ENCODE data around the gene TPRG1.

Gene TPRG1

DNA sequence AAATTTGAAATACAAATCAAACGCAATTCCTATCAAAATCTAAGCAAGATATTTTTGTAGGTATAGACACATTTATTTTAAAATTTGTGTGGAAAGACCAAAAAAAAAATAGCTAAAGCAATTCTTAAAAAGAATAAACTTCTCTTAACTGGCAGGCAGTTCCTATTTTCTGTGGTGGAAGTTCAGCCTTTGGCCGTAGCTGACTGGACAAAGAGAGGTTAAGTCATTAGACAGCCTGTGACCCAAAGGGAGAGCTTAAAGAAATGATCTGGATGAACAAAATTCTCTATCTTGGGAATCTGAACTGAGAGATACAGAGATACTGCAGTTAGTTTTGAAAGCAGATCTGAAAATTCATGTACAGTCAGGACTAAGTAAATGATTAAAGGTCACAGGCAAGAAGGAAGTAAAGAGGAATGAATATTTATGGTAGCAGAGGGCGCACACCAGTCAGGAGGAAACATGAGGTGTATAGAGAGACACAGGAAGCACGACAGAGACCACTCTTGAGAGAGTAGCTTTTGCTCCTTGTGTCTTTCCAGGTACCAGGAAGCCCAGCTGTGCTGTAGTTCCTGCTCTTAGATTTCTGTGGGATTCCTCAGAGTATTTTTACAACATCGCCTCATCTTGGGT lies 57.5 kb downstream of the TPRG1 start:
- Histone ChIP-seq H3K27ac (ENCODE audit: low read length) (no peak overlapping the region), H3K9ac (ENCODE audit: low read length in 2 of 2) (no peak overlapping the region), H3K4me3 (ENCODE audit: low read length in 2 of 2) (no peak overlapping the region), H3K9me3 (ENCODE audit: control insufficient read depth in 2 of 2, low read length in 2 of 2) (no peaks in the 10 kb centered on the region), H3K27me3 (ENCODE audit: control insufficient read depth in 1 of 2, insufficient read depth in 2 of 2, low read length in 2 of 2) (no peaks in the 10 kb centered on the region), H3K36me3 (ENCODE audit: control insufficient read depth in 2 of 2, insufficient read depth in 2 of 2, low read length in 2 of 2) (no peaks in the 10 kb centered on the region), H3K4me1 (ENCODE audit: control insufficient read depth, insufficient read depth, low read length) (no peaks in the 10 kb centered on the region)

GRCh38 chr3:189232790-189233189 lies 61.0 kb downstream of the TPRG1 start:
- Histone ChIP-seq H3K4me1 (ENCODE audit: control insufficient read depth, insufficient read depth, low read length) (no peaks in the 10 kb centered on the region), H3K9me3 (ENCODE audit: control insufficient read depth in 2 of 2, low read length in 2 of 2) (no peaks in the 10 kb centered on the region), H3K4me3 (ENCODE audit: low read length in 2 of 2) (no peak overlapping the region), H3K27me3 (ENCODE audit: control insufficient read depth in 1 of 2, insufficient read depth in 2 of 2, low read length in 2 of 2) (no peaks in the 10 kb centered on the region), H3K27ac (ENCODE audit: low read length) (no peak overlapping the region), H3K9ac (ENCODE audit: low read length in 2 of 2) (no peak overlapping the region), H3K36me3 (ENCODE audit: control insufficient read depth in 2 of 2, insufficient read depth in 2 of 2, low read length in 2 of 2) (no peaks in the 10 kb centered on the region)

GRCh38 chr3:189233225-189233858 lies 61.6 kb downstream of the TPRG1 start:
- Histone ChIP-seq H3K27ac (ENCODE audit: low read length) (no peak overlapping the region), H3K9ac (ENCODE audit: low read length in 2 of 2) (no peak overlapping the region), H3K27me3 (ENCODE audit: control insufficient read depth in 1 of 2, insufficient read depth in 2 of 2, low read length in 2 of 2) (no peaks in the 10 kb centered on the region), H3K4me1 (ENCODE audit: control insufficient read depth, insufficient read depth, low read length) (no peaks in the 10 kb centered on the region), H3K9me3 (ENCODE audit: control insufficient read depth in 2 of 2, low read length in 2 of 2) (no peaks in the 10 kb centered on the region), H3K4me3 (ENCODE audit: low read length in 2 of 2) (no peak overlapping the region), H3K36me3 (ENCODE audit: control insufficient read depth in 2 of 2, insufficient read depth in 2 of 2, low read length in 2 of 2) (no peaks in the 10 kb centered on the region)

DNA sequence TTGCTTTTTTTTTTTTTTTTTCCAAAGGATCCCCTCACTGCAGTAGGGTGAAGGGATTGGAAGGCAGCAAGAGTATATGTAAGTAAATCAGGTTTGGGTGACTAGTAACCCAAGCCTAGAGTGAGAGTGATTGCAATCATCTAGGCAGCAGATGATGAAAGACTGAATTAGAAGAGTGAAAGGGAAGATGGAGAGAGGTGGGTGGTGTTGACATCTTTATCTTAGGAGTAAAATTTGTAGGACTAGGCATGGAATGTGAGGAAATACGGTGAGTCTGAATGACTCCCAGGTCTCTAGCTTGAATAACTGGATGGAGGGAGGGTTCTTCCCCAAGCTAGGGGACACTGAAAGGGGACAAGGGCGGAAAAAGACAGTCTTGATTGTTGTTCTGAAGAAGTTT lies 63.4 kb downstream of the TPRG1 start:
- H3K4me3 ChIP-seq (ENCODE audit: low read length in 2 of 2): no peak overlapping the region
- no peaks in the 10 kb centered on the region for H3K27me3 ChIP-seq (ENCODE audit: control insufficient read depth in 1 of 2, insufficient read depth in 2 of 2, low read length in 2 of 2)
- no peak overlapping the region for H3K27ac ChIP-seq (ENCODE audit: low read length)
- H3K36me3 ChIP-seq (ENCODE audit: control insufficient read depth in 2 of 2, insufficient read depth in 2 of 2, low read length in 2 of 2): no peaks in the 10 kb centered on the region
- H3K9me3 ChIP-seq (ENCODE audit: control insufficient read depth in 2 of 2, low read length in 2 of 2): no peaks in the 10 kb centered on the region
- H3K4me1 ChIP-seq (ENCODE audit: control insufficient read depth, insufficient read depth, low read length): no peaks in the 10 kb centered on the region
- H3K9ac ChIP-seq (ENCODE audit: low read length in 2 of 2): no peak overlapping the region

GRCh38 chr3:189236352-189236751 lies 64.6 kb downstream of the TPRG1 start:
- Histone ChIP-seq H3K9ac (ENCODE audit: low read length in 2 of 2) (no peak overlapping the region), H3K9me3 (ENCODE audit: control insufficient read depth in 2 of 2, low read length in 2 of 2) (no peaks in the 10 kb centered on the region), H3K36me3 (ENCODE audit: control insufficient read depth in 2 of 2, insufficient read depth in 2 of 2, low read length in 2 of 2) (no peaks in the 10 kb centered on the region), H3K27ac (ENCODE audit: low read length) (no peak overlapping the region), H3K4me3 (ENCODE audit: low read length in 2 of 2) (no peak overlapping the region), H3K27me3 (ENCODE audit: control insufficient read depth in 1 of 2, insufficient read depth in 2 of 2, low read length in 2 of 2) (no peaks in the 10 kb centered on the region), H3K4me1 (ENCODE audit: control insufficient read depth, insufficient read depth, low read length) (no peaks in the 10 kb centered on the region)

DNA sequence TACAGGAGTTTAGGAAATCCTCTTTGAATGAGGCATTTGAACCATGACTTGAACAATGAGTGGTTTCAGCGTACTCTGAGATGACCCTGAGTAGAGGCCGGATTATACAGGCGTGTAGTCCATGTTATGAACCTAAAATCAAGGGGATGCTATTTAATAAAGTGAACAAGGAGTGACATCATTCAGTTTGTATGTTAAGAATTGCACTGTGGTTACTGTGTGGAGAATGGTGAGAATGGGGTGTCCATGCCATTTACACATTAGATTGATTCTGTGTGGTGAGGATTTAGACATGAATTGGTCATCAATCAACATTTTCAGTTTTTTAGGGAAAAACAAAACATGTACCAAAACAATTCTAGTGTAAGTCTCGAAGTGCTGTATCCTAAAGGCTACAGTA lies 65.8 kb downstream of the TPRG1 start:
- Histone ChIP-seq H3K27me3 (ENCODE audit: control insufficient read depth in 1 of 2, insufficient read depth in 2 of 2, low read length in 2 of 2) (no peaks in the 10 kb centered on the region), H3K9ac (ENCODE audit: low read length in 2 of 2) (no peak overlapping the region), H3K4me1 (ENCODE audit: control insufficient read depth, insufficient read depth, low read length) (no peaks in the 10 kb centered on the region), H3K27ac (ENCODE audit: low read length) (no peak overlapping the region), H3K4me3 (ENCODE audit: low read length in 2 of 2) (no peak overlapping the region), H3K36me3 (ENCODE audit: control insufficient read depth in 2 of 2, insufficient read depth in 2 of 2, low read length in 2 of 2) (no peaks in the 10 kb centered on the region), H3K9me3 (ENCODE audit: control insufficient read depth in 2 of 2, low read length in 2 of 2) (no peaks in the 10 kb centered on the region)

DNA sequence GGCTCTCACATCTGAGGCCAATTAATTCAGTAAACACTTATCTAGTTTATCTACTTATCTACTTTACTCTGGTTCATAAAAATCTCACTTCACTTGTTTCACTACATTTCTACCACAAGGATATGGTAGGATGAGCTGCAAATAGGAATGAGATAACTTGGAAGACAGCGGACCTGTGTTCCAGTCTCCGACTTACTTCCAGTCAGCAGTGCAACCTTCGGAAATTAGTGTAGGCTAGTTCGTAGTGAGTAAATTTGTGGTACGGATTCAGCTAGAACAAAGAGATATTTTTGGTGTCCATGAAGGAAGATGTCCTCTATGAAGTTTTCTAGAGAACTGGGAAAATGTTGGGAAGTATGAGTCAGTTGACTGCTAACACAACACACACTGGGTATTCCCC lies 66.3 kb downstream of the TPRG1 start:
- Histone ChIP-seq H3K9ac (ENCODE audit: low read length in 2 of 2) (no peak overlapping the region), H3K27ac (ENCODE audit: low read length) (no peak overlapping the region), H3K4me3 (ENCODE audit: low read length in 2 of 2) (no peak overlapping the region), H3K27me3 (ENCODE audit: control insufficient read depth in 1 of 2, insufficient read depth in 2 of 2, low read length in 2 of 2) (no peaks in the 10 kb centered on the region), H3K9me3 (ENCODE audit: control insufficient read depth in 2 of 2, low read length in 2 of 2) (peaks cover under 1 to 2% of the 10 kb centered on the region in 2 donors), H3K36me3 (ENCODE audit: control insufficient read depth in 2 of 2, insufficient read depth in 2 of 2, low read length in 2 of 2) (no peaks in the 10 kb centered on the region), H3K4me1 (ENCODE audit: control insufficient read depth, insufficient read depth, low read length) (no peaks in the 10 kb centered on the region)

DNA sequence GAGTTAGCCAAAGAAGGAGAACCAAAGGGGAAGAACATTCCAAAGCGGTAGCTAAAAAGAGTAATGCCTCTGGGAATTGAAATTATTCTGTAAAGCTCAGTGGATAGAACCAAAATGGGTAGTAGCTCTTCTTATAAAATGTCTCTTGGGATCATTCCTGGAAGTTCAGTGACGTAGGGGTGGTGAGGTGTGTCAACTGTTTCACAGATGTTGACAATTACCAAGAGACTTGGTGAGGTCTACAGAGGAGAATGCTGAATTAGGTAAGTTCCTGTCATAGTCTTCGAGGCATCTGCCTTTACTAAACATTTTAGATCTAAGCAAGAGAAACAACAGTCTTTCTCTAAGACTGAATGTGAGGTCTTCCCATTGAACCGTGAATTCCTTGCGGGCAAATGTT lies 67.8 kb downstream of the TPRG1 start:
- Histone ChIP-seq H3K9ac (ENCODE audit: low read length in 2 of 2) (no peak overlapping the region), H3K9me3 (ENCODE audit: control insufficient read depth in 2 of 2, low read length in 2 of 2) (peaks cover 2 to 5% of the 10 kb centered on the region in 2 donors), H3K27ac (ENCODE audit: low read length) (no peak overlapping the region), H3K4me3 (ENCODE audit: low read length in 2 of 2) (no peak overlapping the region), H3K4me1 (ENCODE audit: control insufficient read depth, insufficient read depth, low read length) (no peaks in the 10 kb centered on the region), H3K27me3 (ENCODE audit: control insufficient read depth in 1 of 2, insufficient read depth in 2 of 2, low read length in 2 of 2) (no peaks in the 10 kb centered on the region), H3K36me3 (ENCODE audit: control insufficient read depth in 2 of 2, insufficient read depth in 2 of 2, low read length in 2 of 2) (no peaks in the 10 kb centered on the region)

DNA sequence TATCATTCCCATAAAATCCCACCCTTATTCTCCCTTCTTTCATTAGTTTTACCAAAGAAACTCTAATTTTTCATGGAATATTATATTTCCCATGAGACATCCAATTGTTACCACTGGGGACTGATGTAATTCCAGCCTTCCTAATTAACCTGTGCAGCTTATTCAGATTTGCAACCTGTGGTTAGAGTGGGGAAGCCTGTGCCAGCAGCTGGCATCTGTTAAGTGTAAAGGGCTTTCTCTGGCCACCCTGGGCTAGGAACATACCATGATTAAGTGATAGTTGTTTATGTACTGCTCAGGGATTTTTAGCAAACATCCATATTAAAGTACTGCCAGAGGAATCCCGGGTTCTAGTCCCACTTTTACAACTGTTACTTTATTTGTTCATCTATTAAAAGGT lies 78.2 kb downstream of the TPRG1 start:
- Histone ChIP-seq H3K4me1 (ENCODE audit: control insufficient read depth, insufficient read depth, low read length) (no peaks in the 10 kb centered on the region), H3K4me3 (ENCODE audit: low read length in 2 of 2) (no peak overlapping the region), H3K27ac (ENCODE audit: low read length) (no peak overlapping the region), H3K36me3 (ENCODE audit: control insufficient read depth in 2 of 2, insufficient read depth in 2 of 2, low read length in 2 of 2) (no peaks in the 10 kb centered on the region), H3K9ac (ENCODE audit: low read length in 2 of 2) (no peak overlapping the region), H3K27me3 (ENCODE audit: control insufficient read depth in 1 of 2, insufficient read depth in 2 of 2, low read length in 2 of 2) (no peaks in the 10 kb centered on the region), H3K9me3 (ENCODE audit: control insufficient read depth in 2 of 2, low read length in 2 of 2) (no peaks in the 10 kb centered on the region)

DNA sequence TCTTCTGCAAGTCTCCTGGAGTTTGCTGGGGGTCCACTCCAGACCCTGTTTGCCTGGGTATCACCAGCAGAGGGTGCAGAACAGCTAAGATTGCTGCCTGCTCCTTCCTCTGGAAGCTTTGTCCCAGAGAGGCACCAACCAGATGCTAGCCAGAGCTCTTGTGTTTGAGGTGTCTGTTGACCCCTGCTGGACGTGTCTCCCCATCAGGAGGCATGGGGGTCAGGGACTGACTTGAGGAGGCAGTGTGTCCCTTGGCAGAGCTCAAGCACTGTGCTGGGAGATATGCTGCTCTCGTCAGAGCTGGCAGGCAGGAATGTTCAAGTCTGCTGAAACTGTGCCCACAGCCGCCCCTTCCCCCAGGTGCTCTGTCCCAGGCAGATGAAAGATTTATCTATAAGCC lies 86.5 kb downstream of the TPRG1 start:
- H3K27ac ChIP-seq (ENCODE audit: low read length): no peak overlapping the region

More for the DNA sequence above, 86.5 kb downstream of the TPRG1 start:
- no peak overlapping the region for H3K9ac ChIP-seq (ENCODE audit: low read length in 2 of 2)
- H3K9me3 ChIP-seq (ENCODE audit: control insufficient read depth in 2 of 2, low read length in 2 of 2): no peaks in the 10 kb centered on the region
- H3K4me3 ChIP-seq (ENCODE audit: low read length in 2 of 2): no peak overlapping the region
- no peaks in the 10 kb centered on the region for H3K27me3 ChIP-seq (ENCODE audit: control insufficient read depth in 1 of 2, insufficient read depth in 2 of 2, low read length in 2 of 2)
- no peaks in the 10 kb centered on the region for H3K4me1 ChIP-seq (ENCODE audit: control insufficient read depth, insufficient read depth, low read length)
- H3K36me3 ChIP-seq (ENCODE audit: control insufficient read depth in 2 of 2, insufficient read depth in 2 of 2, low read length in 2 of 2): no peaks in the 10 kb centered on the region

Measured in stomach smooth muscle (tissue), 2 donors.